GM12874 (cell line): ENCODE measurements around the gene TTLL6.

Experiments used
- CTCF ChIP-seq: IDR thresholded peaks from 2 replicates; pipeline ENCODE4 v1.5.1; 2011; ENCODE audit warnings: low read depth, mild to moderate bottlenecking, control low read depth, low read length, moderate library complexity; ENCODE audit not compliant: insufficient read depth

The TTLL6 gene

GRCh38 chr17:48830840-48831548, 14.0 kb upstream of the TTLL6 start, which contains the start of gene CALCOCO2:
TSS of gene CALCOCO2 (plus strand) at chr17:48831035. CDS start at chr17:48841708, 10,673 bp downstream.
- TF ChIP-seq CTCF = no peak

- TF ChIP-seq CTCF = no peak
Measured at GRCh38 chr17:48825446-48826381, 8.7 kb upstream of the TTLL6 start.

GRCh38 chr17:48819466-48819865, 2.4 kb upstream of the TTLL6 start:
- no peak for TF ChIP-seq CTCF

- no peak for TF ChIP-seq CTCF
Measured at GRCh38 chr17:48818361-48818841, 1.4 kb upstream of the TTLL6 start.

- no peak for TF ChIP-seq CTCF
Measured at GRCh38 chr17:48816438-48816773, 623 bp downstream of the TTLL6 start.

- TF ChIP-seq CTCF = no peak
Measured at GRCh38 chr17:48815311-48815710, 1.7 kb downstream of the TTLL6 start.

- peak; percentile 81 for TF ChIP-seq CTCF
Measured at GRCh38 chr17:48814504-48814903, 2.5 kb downstream of the TTLL6 start.
